HG03575 (cell line): ENCODE measurements around the gene EAF2.
"Not testable (repeated sequence)": the region's sequence is repeated elsewhere in the genome, so short reads cannot be mapped to it uniquely, and the experiment has no call there.

ENCODE experiments used
- ATAC-seq: cut with Tn5 transposase; IDR thresholded peaks from one replicate; pipeline ENCODE4 v1.9.1; 2021; ENCODE audit not compliant: unreplicated experiment, insufficient number of reproducible peaks, low FRiP score; ENCODE audit errors: extremely low read depth

EAF2 gene

GRCh38 chr3:121852256-121852655 lies 17.2 kb downstream of the EAF2 start:
- no peak for ATAC-seq

- ATAC-seq, result no peak
Observed at GRCh38 chr3:121855555-121855954, 20.5 kb downstream of the EAF2 start.

DNA sequence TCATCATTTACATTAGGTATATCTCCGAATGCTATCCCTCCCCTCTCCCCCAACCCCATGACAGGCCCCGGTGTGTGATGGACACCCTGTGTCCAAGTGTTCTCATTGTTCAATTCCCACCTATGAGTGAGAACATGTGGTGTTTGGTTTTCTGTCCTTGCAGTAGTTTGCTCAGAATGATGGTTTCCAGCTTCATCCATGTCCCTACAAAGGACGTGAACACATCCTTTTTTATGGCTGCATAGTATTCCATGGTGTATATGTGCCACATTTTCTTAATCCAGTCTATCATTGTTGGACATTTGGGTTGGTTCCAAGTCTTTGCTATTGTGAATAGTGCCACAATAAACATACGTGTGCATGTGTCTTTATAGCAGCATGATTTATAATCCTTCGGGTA lies 22.8 kb downstream of the EAF2 start:
- ATAC-seq, result not testable (repeated sequence)

GRCh38 chr3:121863247-121863646 lies 28.2 kb downstream of the EAF2 start:
- not testable (repeated sequence) for ATAC-seq

GRCh38 chr3:121863801-121864200 lies 28.8 kb downstream of the EAF2 start:
- no peak for ATAC-seq

GRCh38 chr3:121869736-121870135 lies 34.7 kb downstream of the EAF2 start:
- ATAC-seq, result no peak

GRCh38 chr3:121870717-121871116 lies 35.7 kb downstream of the EAF2 start:
- ATAC-seq, result no peak

DNA sequence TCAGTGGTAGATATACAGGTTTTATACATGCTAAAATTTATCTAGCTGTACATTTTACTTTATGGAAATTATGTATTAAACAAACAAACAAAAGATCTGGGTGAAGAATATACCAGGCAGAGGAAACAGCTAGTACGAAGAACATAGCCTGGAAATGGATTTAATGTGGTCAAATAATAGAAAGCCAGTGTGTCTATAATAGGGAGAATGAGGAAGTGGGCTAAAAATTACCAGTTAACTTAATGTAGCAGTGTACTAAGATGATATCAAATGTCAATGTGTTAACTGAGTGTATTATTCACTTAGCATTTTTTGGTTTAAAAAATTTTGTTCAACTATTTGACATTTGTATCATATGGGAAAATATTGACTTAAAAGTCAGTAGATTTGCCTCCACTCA lies 36.4 kb downstream of the EAF2 start:
- ATAC-seq, result no peak

GRCh38 chr3:121878411-121878810 lies 43.4 kb downstream of the EAF2 start:
- ATAC-seq, result no peak

GRCh38 chr3:121883507-121883906 lies 48.5 kb downstream of the EAF2 start:
- ATAC-seq, result no peak

- no peak for ATAC-seq
Observed at GRCh38 chr3:121885386-121885785, 50.4 kb downstream of the EAF2 start.

DNA sequence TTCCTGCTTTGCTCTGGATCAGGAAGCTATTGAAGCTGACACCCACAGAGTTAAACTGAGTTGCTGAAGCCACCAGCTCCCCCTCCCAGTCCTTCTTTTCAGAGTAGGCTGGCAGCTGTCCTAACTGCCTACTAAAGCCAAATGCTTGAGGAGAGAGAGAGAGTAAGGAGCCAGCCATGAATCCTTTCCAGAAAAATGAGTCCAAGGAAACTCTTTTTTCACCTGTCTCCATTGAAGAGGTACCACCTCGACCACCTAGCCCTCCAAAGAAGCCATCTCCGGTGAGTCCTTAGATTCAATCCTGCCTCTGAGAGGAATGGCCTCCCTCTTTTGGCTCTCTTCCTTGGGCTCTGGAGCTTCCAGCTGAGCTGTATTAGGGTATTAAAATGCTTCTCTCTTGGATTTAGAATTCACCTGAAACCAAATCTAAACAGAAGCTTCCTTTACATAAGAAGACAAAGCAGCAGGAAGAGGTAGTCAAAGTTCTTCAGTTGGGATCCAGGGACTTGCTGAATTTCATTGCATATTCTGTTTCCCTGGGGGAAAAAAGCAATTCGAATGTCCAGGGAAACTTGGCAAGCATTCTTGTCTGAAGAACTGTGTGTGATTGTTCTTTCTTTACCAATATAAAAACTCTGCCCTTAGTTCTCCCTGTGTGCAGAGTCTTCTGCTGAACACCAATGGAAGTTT lies 59.4 kb downstream of the EAF2 start, which contains the start of gene SLC15A2:
Gene SLC15A2, plus strand, starts transcription at position 101 of the 690 bp plus-strand sequence. Its CDS starts 76 bp downstream, at position 177.
- no peak for ATAC-seq

GRCh38 chr3:121895121-121895520 lies 60.1 kb downstream of the EAF2 start:
- ATAC-seq, result no peak

DNA sequence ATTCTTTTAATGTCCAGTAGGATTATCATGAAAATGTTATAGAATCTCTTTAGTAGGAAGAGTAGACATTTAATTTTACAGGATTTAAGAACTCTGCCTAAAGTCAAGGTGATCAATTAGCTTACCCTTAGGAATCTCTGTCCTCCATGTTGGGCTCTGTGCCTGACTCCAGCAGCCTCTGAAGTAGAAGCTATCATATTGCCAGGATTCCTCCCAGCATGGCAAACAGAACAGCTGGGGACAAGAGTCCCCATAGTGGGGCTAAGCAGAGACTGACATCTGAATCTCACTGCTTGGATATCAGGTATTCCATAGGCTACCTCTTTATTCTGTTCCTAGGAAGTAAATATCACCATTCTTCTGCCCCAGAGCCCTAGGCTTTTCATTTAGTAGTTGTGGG lies 60.7 kb downstream of the EAF2 start:
- no peak for ATAC-seq

GRCh38 chr3:121896823-121897222 lies 61.8 kb downstream of the EAF2 start:
- ATAC-seq, result no peak

- no peak for ATAC-seq
Observed at GRCh38 chr3:121897296-121897695, 62.3 kb downstream of the EAF2 start.

DNA sequence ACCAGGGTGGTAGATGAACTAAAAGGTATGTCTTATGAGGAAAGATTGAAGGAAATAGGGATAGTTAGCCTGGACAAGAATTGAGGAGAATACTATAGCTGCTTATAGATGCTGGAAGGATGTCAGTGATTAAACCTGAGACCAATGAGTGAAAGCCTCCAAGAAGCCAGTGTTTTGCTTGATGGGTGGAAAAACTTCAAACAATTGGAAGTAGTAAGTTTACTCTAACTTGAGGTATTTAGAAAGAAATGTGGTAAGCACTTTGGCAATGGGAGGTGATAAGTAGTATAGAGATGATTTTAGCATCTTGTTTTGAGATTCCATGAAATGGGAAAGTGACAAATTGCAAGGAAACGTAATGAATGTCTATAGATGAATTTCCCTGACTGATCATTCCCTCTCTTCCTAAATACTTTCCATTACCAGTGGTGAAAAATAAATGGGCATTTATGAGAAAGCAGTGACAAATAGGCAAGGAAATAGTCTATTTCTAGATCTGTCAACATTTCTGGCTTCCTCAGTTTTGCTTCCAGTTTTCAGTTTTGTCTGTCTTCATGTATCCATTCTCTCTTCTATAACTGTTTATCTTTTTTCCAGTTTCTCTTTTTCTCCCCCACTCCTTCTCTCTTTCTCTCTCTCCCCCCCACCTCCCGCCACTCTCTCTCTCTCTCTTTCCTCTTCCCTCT lies 78.4 kb downstream of the EAF2 start:
- ATAC-seq, result no peak

DNA sequence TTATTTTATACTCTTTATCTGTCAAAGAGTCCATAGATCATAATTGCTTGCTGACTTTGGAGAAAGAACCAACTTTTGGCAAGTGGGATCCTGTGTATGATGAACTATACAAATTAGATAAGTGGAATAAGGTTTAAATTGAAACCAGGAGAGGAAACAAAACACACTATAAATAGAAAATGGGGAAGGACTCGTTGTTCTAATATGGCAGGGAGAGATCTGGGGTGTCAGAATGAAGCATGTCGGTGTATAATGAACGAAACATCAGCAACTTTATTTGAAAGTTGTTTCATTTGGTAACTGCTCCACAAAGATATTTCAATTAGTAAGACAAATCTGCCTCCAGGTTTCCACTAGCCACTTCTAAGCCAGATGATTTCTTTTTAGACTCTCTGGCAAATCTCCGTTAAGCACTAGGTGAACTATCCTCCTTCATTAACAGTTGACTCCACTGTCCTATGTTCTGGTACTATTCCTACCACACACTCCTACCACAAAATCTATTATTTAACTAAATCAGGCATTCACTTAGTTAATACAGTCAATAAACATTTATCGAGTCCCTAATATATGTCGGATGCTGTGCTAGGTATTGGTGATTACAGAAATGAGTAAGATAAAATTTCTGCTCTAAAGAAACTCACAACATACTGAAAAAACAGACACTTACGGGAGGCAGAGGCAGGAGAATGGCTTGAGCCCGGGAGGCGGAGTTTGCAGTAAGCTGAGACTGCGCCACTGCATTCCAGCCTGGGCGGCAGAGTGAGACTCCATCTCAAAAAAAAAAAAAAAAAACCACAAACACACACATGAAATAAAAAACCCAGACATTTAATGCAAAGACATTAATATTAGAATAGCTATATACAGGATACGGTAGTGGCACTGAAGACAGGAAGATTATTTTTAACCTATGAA lies 79.3 kb downstream of the EAF2 start:
- ATAC-seq, result no peak

DNA sequence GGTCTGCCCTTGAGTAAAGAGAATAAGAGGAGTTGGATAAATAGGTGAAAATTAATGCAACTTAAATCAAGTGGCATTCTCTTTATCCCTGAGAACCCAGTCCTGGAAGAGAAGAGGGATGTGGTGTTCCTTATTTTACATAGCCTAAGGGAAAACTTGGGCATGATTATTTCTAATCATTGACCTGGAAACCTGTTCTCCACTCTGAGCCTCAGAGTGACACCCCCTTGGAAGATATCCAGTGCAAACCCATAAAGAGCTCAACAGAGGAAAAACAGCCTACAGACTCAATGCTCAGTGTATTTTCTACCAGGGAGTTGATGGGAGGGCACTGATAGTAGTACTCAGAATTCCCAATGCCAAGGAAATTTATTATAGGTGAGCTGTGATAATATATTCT lies 81.2 kb downstream of the EAF2 start:
- no peak for ATAC-seq
